ENCODE results near the gene ANKRD10.
"Not testable (repeated sequence)": the region's sequence is repeated elsewhere in the genome, so short reads cannot be mapped to it uniquely, and the experiment has no call there.

The ANKRD10 gene

GRCh38 chr13:110953416-110953815 is 38.5 kb upstream of the ANKRD10 start:
- DNase-seq = no peak
- Histone ChIP-seq H2BK12ac (ENCODE audit: low read length) (peak overlapping the region; percentile 71), H3K36me3 (ENCODE audit: control insufficient read depth in 1 of 2, insufficient read depth in 2 of 2, low read length in 2 of 2) (no peaks in the 10 kb centered on the region), H3K4me2 (ENCODE audit: low read length) (no peak overlapping the region), H2BK120ac (ENCODE audit: insufficient read depth, low read length, poor library complexity) (peak overlapping the region; percentile 26), H3K23ac (ENCODE audit: low read length) (no peak overlapping the region), H3K9ac (ENCODE audit: low read length) (no peak overlapping the region), H3K4ac (ENCODE audit: low read depth, low read length) (no peak overlapping the region), H3K27me3 (ENCODE audit: insufficient read depth, low read length) (no peaks in the 10 kb centered on the region), H3K79me2 (ENCODE audit: control insufficient read depth, insufficient read depth, low read length, poor library complexity) (no peaks in the 10 kb centered on the region), H4K12ac (ENCODE audit: low read depth, low read length) (no peak overlapping the region), H4K91ac (ENCODE audit: low read depth, low read length) (peak overlapping the region; percentile 51), H2BK5ac (ENCODE audit: low read depth, low read length, poor library complexity) (no peak overlapping the region), H3K4me3 (ENCODE audit: low read depth, low read length) (no peak overlapping the region), H3K27ac (ENCODE audit: low read depth, low read length) (no peak overlapping the region), H3K18ac (ENCODE audit: low read length) (no peak overlapping the region), H2AFZ (ENCODE audit: insufficient read depth, low read length, poor library complexity) (no peak overlapping the region), H3K4me1 (ENCODE audit: control insufficient read depth in 1 of 2, insufficient read depth in 2 of 2, low read length in 2 of 2) (peaks cover 5 to 8% of the 10 kb centered on the region in 2 experiments), H2AK5ac (ENCODE audit: low read length) (peak overlapping the region; percentile 72), H3K14ac (ENCODE audit: low read length) (no peak overlapping the region), H4K8ac (ENCODE audit: low read depth, low read length) (no peak overlapping the region), H3K9me3 (ENCODE audit: insufficient read depth, low read depth, low read length) (peaks cover 13% of the 10 kb centered on the region), H3K79me1 (ENCODE audit: low read length) (peaks cover 7% of the 10 kb centered on the region)
- no CpG with 5 or more reads among the region's 12 CpGs for WGBS (ENCODE audit: extremely low coverage, insufficient coverage, insufficient read length)

- not testable (repeated sequence) for H2AK5ac ChIP-seq (ENCODE audit: low read length); H3K18ac ChIP-seq (ENCODE audit: low read length); H3K4me3 ChIP-seq (ENCODE audit: low read depth, low read length); H3K4ac ChIP-seq (ENCODE audit: low read depth, low read length); H3K79me1 ChIP-seq (ENCODE audit: low read length); H2BK12ac ChIP-seq (ENCODE audit: low read length); H3K27me3 ChIP-seq (ENCODE audit: insufficient read depth, low read length); H2BK120ac ChIP-seq (ENCODE audit: insufficient read depth, low read length, poor library complexity); H4K12ac ChIP-seq (ENCODE audit: low read depth, low read length); H3K4me2 ChIP-seq (ENCODE audit: low read length); H4K8ac ChIP-seq (ENCODE audit: low read depth, low read length); H3K4me1 ChIP-seq (ENCODE audit: control insufficient read depth in 1 of 2, insufficient read depth in 2 of 2, low read length in 2 of 2); H3K9ac ChIP-seq (ENCODE audit: low read length); H2AFZ ChIP-seq (ENCODE audit: insufficient read depth, low read length, poor library complexity); H4K91ac ChIP-seq (ENCODE audit: low read depth, low read length); H3K14ac ChIP-seq (ENCODE audit: low read length); H3K9me3 ChIP-seq (ENCODE audit: insufficient read depth, low read depth, low read length); H2BK5ac ChIP-seq (ENCODE audit: low read depth, low read length, poor library complexity); H3K36me3 ChIP-seq (ENCODE audit: control insufficient read depth in 1 of 2, insufficient read depth in 2 of 2, low read length in 2 of 2); H3K79me2 ChIP-seq (ENCODE audit: control insufficient read depth, insufficient read depth, low read length, poor library complexity); H3K27ac ChIP-seq (ENCODE audit: low read depth, low read length); H3K23ac ChIP-seq (ENCODE audit: low read length); DNase-seq
- WGBS (ENCODE audit: extremely low coverage, insufficient coverage, insufficient read length) = no CpG with 5 or more reads among the region's 6 CpGs
Measured at GRCh38 chr13:110952135-110952534, 37.3 kb upstream of the ANKRD10 start.

GRCh38 chr13:110950819-110951570 is 36.1 kb upstream of the ANKRD10 start:
- no peaks in the 10 kb centered on the region for H3K36me3 ChIP-seq (ENCODE audit: control insufficient read depth in 1 of 2, insufficient read depth in 2 of 2, low read length in 2 of 2)
- H4K91ac ChIP-seq (ENCODE audit: low read depth, low read length) = no peak overlapping the region
- H4K8ac ChIP-seq (ENCODE audit: low read depth, low read length) = no peak overlapping the region
- H3K4me1 ChIP-seq (ENCODE audit: control insufficient read depth in 1 of 2, insufficient read depth in 2 of 2, low read length in 2 of 2) = peaks cover 5 to 8% of the 10 kb centered on the region in 2 experiments
- no peak overlapping the region for H3K27ac ChIP-seq (ENCODE audit: low read depth, low read length)
- peak overlapping the region; percentile 17 for H2BK12ac ChIP-seq (ENCODE audit: low read length)
- H3K4me2 ChIP-seq (ENCODE audit: low read length) = no peak overlapping the region
- H3K23ac ChIP-seq (ENCODE audit: low read length) = no peak overlapping the region
- no peak overlapping the region for H4K12ac ChIP-seq (ENCODE audit: low read depth, low read length)
- no peak overlapping the region for H3K14ac ChIP-seq (ENCODE audit: low read length)
- peaks cover 7% of the 10 kb centered on the region for H3K79me1 ChIP-seq (ENCODE audit: low read length)
- H3K79me2 ChIP-seq (ENCODE audit: control insufficient read depth, insufficient read depth, low read length, poor library complexity) = no peaks in the 10 kb centered on the region
- no peak for DNase-seq
- no CpG with 5 or more reads among the region's 8 CpGs for WGBS (ENCODE audit: extremely low coverage, insufficient coverage, insufficient read length)
- peaks cover 6% of the 10 kb centered on the region for H3K9me3 ChIP-seq (ENCODE audit: insufficient read depth, low read depth, low read length)
- H2BK120ac ChIP-seq (ENCODE audit: insufficient read depth, low read length, poor library complexity) = no peak overlapping the region
- no peak overlapping the region for H3K9ac ChIP-seq (ENCODE audit: low read length)
- H3K4ac ChIP-seq (ENCODE audit: low read depth, low read length) = no peak overlapping the region
- no peak overlapping the region for H2BK5ac ChIP-seq (ENCODE audit: low read depth, low read length, poor library complexity)
- no peak overlapping the region for H3K18ac ChIP-seq (ENCODE audit: low read length)
- H2AK5ac ChIP-seq (ENCODE audit: low read length) = no peak overlapping the region
- no peak overlapping the region for H2AFZ ChIP-seq (ENCODE audit: insufficient read depth, low read length, poor library complexity)
- H3K4me3 ChIP-seq (ENCODE audit: low read depth, low read length) = no peak overlapping the region
- H3K27me3 ChIP-seq (ENCODE audit: insufficient read depth, low read length) = no peaks in the 10 kb centered on the region

GRCh38 chr13:110950356-110950755 is 35.5 kb upstream of the ANKRD10 start:
- Histone ChIP-seq H3K9me3 (ENCODE audit: insufficient read depth, low read depth, low read length) (peaks cover 6% of the 10 kb centered on the region), H3K4me3 (ENCODE audit: low read depth, low read length) (no peak overlapping the region), H2BK5ac (ENCODE audit: low read depth, low read length, poor library complexity) (no peak overlapping the region), H3K18ac (ENCODE audit: low read length) (no peak overlapping the region), H3K27me3 (ENCODE audit: insufficient read depth, low read length) (no peaks in the 10 kb centered on the region), H3K79me2 (ENCODE audit: control insufficient read depth, insufficient read depth, low read length, poor library complexity) (no peaks in the 10 kb centered on the region), H2AK5ac (ENCODE audit: low read length) (no peak overlapping the region), H3K4ac (ENCODE audit: low read depth, low read length) (no peak overlapping the region), H3K79me1 (ENCODE audit: low read length) (peaks cover 7% of the 10 kb centered on the region), H3K23ac (ENCODE audit: low read length) (no peak overlapping the region), H3K36me3 (ENCODE audit: control insufficient read depth in 1 of 2, insufficient read depth in 2 of 2, low read length in 2 of 2) (no peaks in the 10 kb centered on the region), H3K4me2 (ENCODE audit: low read length) (no peak overlapping the region), H2AFZ (ENCODE audit: insufficient read depth, low read length, poor library complexity) (no peak overlapping the region), H4K8ac (ENCODE audit: low read depth, low read length) (no peak overlapping the region), H2BK120ac (ENCODE audit: insufficient read depth, low read length, poor library complexity) (no peak overlapping the region), H4K91ac (ENCODE audit: low read depth, low read length) (no peak overlapping the region), H3K4me1 (ENCODE audit: control insufficient read depth in 1 of 2, insufficient read depth in 2 of 2, low read length in 2 of 2) (peaks cover 5 to 8% of the 10 kb centered on the region in 2 experiments), H2BK12ac (ENCODE audit: low read length) (no peak overlapping the region), H4K12ac (ENCODE audit: low read depth, low read length) (no peak overlapping the region), H3K27ac (ENCODE audit: low read depth, low read length) (no peak overlapping the region), H3K14ac (ENCODE audit: low read length) (no peak overlapping the region), H3K9ac (ENCODE audit: low read length) (no peak overlapping the region)
- WGBS (ENCODE audit: extremely low coverage, insufficient coverage, insufficient read length) = no CpG with 5 or more reads among the region's 8 CpGs
- DNase-seq = no peak
